PFSK-1 (cell line): Measurements from ENCODE around the gene COPB1.

Experiments
- POLR2AphosphoS5 ChIP-seq: IDR thresholded peaks from 2 replicates; pipeline ENCODE4 v1.6.1; 2012; ENCODE audit warnings: low read depth, mild to moderate bottlenecking, control low read depth, low read length, moderate library complexity
- TAF1 ChIP-seq: IDR thresholded peaks from 2 replicates; pipeline ENCODE4 v1.6.1; 2012; ENCODE audit warnings: low read length, control low read depth, borderline replicate concordance; ENCODE audit not compliant: insufficient read depth

DNA sequence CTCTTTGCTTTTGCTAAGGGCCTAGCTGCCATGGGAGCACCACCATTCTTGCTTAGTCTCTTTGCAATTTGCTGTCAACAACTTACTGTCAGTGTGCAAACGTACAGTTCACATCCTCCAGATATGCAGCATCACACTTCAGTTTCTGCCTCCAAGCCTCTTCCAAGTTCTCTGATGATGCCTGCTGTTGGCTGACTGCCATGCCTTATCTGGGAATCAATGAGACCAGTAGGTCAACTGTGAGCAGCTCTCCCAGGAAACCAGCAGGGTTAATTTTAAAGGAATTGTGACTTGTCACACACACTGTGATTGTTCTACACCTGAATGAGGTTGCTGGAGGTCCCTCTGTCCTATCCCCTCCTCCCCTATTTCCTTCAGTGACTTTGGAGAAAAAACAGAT lies 56.0 kb downstream of the COPB1 start:
- no peak for TF ChIP-seq POLR2AphosphoS5
- no peak for TF ChIP-seq TAF1
